HUES6 (cell line): ENCODE results near the gene WRNIP1.
"Not testable (repeated sequence)": the region's sequence is repeated elsewhere in the genome, so short reads cannot be mapped to it uniquely, and the experiment has no call there.

Experiments used
- H3K27ac ChIP-seq: 2 replicates; pipeline ENCODE4 v1.7.0; 2013; ENCODE audit warnings: low read depth, mild to moderate bottlenecking, low read length, inconsistent platforms
- H3K27me3 ChIP-seq: 2 replicates; pipeline ENCODE4 v1.6.1; 2013; ENCODE audit warnings: low read length; ENCODE audit not compliant: control insufficient read depth, insufficient read depth
- H3K36me3 ChIP-seq: 2 replicates; pipeline ENCODE4 v1.6.1; 2013; ENCODE audit warnings: low read length; ENCODE audit not compliant: control insufficient read depth, insufficient read depth
- H3K4me1 ChIP-seq: 2 replicates; pipeline ENCODE4 v1.6.1; 2013; ENCODE audit warnings: low read length; ENCODE audit not compliant: control insufficient read depth, insufficient read depth
- H3K4me3 ChIP-seq: 2 replicates; pipeline ENCODE4 v1.5.1; 2013; ENCODE audit warnings: low read depth, low read length
- H3K9ac ChIP-seq: one replicate; pipeline ENCODE4 v1.6.1; 2013; ENCODE audit warnings: mild to moderate bottlenecking, low read length
- H3K9me3 ChIP-seq: 2 replicates; pipeline ENCODE4 v1.6.1; 2013; ENCODE audit warnings: low read depth, low read length; ENCODE audit not compliant: control insufficient read depth, insufficient read depth

Gene WRNIP1

DNA sequence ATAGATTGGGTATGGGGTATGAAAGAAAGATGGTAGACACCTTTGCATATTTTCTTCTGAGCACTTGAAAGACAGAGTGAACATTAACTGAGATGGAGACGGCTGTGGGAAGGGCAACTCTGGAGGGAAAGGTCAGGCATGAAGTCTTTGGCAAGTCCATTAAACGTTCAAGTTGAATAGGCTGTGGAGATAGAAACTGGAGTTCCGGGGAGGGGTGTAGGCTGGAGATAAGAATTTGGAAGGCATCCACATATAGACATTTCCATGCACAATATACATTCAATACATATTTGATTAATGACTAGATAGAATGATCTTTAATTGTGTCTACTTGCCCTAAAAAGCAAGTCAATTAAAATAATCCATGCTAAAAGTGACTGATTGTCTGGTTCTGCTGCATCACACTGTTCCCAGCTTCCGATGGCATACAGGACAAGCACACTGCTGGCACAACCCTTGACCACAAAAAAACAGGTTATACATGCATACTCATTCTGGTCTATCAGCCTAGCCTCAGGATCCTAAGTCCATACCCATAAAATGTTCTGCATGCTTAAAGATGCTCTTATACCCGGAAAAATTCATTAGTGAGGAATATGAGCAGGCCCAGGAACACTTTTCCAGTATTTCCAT lies 12.6 kb upstream of the WRNIP1 start:
- Histone ChIP-seq H3K9me3 (no peaks in the 10 kb centered on the region), H3K27ac (no peak overlapping the region)

DNA sequence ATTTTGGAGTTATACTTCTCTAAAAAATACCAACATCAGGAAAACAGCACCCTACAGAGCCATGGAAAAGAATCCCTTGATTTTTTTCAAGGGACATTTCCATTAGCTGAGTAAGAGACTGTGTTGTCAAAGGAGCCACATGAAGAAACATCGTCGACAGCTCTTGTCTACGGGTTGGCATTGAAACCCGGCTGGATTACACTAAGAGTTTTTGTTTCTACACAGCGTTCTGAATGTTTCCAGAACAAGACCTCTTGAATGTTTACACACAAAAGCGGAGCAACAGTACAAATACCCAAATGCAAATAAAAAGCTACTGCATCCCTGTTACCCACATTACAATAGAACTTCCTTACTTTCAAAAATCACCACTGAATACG lies 12.1 kb upstream of the WRNIP1 start:
- Histone ChIP-seq H3K36me3 (no peaks in the 10 kb centered on the region), H3K9me3 (no peaks in the 10 kb centered on the region), H3K4me3 (no peak overlapping the region), H3K27ac (no peak overlapping the region), H3K4me1 (no peaks in the 10 kb centered on the region), H3K27me3 (no peaks in the 10 kb centered on the region), H3K9ac (no peak overlapping the region)

More for the DNA sequence above, 12.6 kb upstream of the WRNIP1 start:
- Histone ChIP-seq H3K4me3 (no peak overlapping the region), H3K4me1 (no peaks in the 10 kb centered on the region), H3K36me3 (no peaks in the 10 kb centered on the region), H3K27me3 (no peaks in the 10 kb centered on the region), H3K9ac (no peak overlapping the region)

DNA sequence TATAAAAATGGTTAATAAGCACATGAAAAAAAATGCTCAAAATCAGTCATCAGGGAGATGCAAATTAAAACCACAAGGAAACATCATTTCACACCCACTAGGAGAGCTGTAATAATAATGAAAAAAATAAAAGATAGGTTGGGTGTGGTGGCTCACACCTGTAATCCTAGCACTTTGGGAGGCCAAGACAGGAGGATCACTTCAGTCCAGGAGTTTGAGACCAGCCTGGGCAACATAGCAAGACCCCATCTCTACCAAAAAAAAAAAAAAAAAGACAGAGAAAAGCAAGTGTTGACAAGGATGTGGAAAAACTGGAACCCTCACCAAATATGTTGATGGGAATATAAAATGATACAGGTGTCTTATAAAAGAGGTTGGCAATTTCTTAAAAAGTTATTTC lies 11.4 kb upstream of the WRNIP1 start:
- Histone ChIP-seq H3K27ac (no peak overlapping the region), H3K27me3 (no peaks in the 10 kb centered on the region), H3K4me3 (no peak overlapping the region), H3K4me1 (no peaks in the 10 kb centered on the region), H3K9me3 (no peaks in the 10 kb centered on the region), H3K9ac (no peak overlapping the region), H3K36me3 (no peaks in the 10 kb centered on the region)

DNA sequence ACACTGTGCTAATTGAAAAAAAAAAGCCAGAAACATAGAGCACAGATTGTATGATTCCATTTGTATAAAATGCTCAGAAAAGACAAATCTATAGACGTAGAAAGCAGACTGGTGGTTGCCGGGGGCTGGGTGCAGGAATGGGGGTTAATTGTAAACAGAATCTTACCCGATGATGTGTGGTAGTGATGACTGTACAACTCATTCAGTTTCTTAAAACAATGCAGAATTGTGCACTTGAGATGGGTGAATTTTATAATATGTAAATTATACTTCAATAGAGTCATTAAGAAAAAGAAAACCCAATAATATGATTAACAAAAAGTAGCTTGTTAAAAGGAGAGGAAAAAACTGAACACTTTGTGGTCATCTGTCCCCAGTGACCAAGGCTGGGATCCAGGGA lies 10.8 kb upstream of the WRNIP1 start:
- no peaks in the 10 kb centered on the region for H3K27me3 ChIP-seq
- no peaks in the 10 kb centered on the region for H3K4me1 ChIP-seq
- no peaks in the 10 kb centered on the region for H3K36me3 ChIP-seq
- H3K4me3 ChIP-seq: no peak overlapping the region
- no peaks in the 10 kb centered on the region for H3K9me3 ChIP-seq
- H3K27ac ChIP-seq: no peak overlapping the region
- no peak overlapping the region for H3K9ac ChIP-seq

DNA sequence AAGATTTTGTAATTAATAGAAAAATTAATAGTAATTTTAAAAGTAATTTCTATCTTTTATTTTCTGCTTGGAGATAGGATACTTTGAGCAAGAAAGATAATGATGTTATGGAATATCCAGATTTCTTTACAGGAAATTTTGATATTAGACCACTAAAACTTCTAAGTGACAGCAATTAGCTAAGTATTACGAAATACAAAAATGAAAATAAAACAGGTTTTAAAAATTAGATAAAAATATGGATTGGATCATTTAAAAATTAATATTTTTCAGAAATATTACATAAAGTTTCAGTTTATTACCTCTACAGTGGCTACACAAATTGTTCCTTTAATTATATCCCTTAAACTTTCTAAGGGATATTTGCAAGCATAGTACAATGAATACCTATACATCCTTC lies 10.3 kb upstream of the WRNIP1 start:
- Histone ChIP-seq H3K9me3 (no peaks in the 10 kb centered on the region), H3K36me3 (no peaks in the 10 kb centered on the region), H3K27me3 (no peaks in the 10 kb centered on the region), H3K9ac (no peak overlapping the region), H3K27ac (no peak overlapping the region), H3K4me3 (no peak overlapping the region), H3K4me1 (no peaks in the 10 kb centered on the region)

DNA sequence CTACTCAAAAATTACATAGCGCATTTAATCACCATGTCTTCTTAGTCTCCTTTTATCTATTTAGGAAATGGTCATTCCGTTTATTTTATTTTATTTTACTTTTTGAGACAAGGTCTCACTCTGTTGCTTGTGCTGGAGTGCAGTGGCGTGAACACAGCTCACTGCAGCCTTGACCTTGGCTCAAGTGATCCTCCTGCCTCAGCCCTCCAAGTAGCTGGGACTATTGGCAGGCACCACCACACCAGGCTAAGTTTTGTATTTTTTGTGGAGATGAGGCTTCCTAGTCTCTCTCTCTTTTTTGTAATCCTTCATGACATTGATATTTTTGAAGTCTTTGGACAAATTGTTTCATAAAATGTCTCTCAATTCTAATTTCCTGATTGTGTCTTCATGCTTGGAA lies 9.7 kb upstream of the WRNIP1 start:
- H3K27me3 ChIP-seq: no peaks in the 10 kb centered on the region
- no peak overlapping the region for H3K4me3 ChIP-seq
- no peaks in the 10 kb centered on the region for H3K36me3 ChIP-seq
- no peak overlapping the region for H3K9ac ChIP-seq
- H3K27ac ChIP-seq: no peak overlapping the region
- no peaks in the 10 kb centered on the region for H3K4me1 ChIP-seq
- no peaks in the 10 kb centered on the region for H3K9me3 ChIP-seq

DNA sequence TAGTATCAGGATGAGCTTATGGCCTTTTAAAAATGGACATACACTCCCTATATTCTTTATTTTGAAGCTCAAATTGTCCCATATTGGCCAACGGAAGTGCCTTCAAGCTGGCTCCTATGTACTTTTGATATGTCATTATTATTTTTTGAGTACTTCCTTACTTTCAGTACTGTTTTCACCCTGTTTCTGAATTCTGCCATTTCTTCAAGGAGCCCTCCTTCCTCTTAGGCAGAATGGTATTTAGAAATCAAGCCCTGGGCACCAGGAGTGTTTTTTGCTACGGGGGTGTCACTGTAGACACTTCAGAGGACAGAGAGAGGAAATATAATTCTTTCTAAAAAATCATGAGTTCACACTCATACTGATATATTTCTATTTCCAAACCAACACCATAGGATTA lies 9.0 kb upstream of the WRNIP1 start:
- no peaks in the 10 kb centered on the region for H3K9me3 ChIP-seq
- H3K36me3 ChIP-seq: no peaks in the 10 kb centered on the region
- H3K27me3 ChIP-seq: no peaks in the 10 kb centered on the region
- no peaks in the 10 kb centered on the region for H3K4me1 ChIP-seq
- H3K27ac ChIP-seq: no peak overlapping the region
- H3K4me3 ChIP-seq: no peak overlapping the region
- H3K9ac ChIP-seq: no peak overlapping the region

DNA sequence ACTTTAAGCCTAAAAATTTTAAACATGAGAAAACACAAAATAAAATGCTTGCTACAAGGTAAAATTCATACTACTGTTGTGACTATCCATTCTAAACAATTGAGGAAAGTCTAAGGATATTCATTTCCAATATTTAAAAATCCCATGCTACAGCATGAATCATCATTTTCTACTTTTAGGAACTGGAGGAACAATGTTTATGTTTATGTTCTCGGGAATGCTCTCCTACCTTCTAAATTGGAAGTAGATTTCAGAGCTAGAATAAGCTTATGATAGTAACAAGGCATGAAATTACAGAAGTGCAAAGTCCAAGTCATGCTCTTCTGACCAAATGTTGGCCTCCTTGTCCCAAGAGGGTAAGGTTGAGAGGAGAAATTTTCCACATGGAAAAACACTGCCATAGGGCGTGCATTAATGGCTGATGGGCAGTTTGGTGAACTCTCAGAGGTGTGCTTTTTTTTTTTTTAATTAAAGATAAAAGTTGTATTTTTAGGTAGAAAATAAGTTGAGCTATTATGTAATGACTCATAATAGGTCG lies 8.4 kb upstream of the WRNIP1 start:
- no peak overlapping the region for H3K9ac ChIP-seq
- H3K4me3 ChIP-seq: no peak overlapping the region
- no peak overlapping the region for H3K27ac ChIP-seq
- H3K36me3 ChIP-seq: no peaks in the 10 kb centered on the region
- no peaks in the 10 kb centered on the region for H3K4me1 ChIP-seq
- H3K27me3 ChIP-seq: no peaks in the 10 kb centered on the region
- no peaks in the 10 kb centered on the region for H3K9me3 ChIP-seq

DNA sequence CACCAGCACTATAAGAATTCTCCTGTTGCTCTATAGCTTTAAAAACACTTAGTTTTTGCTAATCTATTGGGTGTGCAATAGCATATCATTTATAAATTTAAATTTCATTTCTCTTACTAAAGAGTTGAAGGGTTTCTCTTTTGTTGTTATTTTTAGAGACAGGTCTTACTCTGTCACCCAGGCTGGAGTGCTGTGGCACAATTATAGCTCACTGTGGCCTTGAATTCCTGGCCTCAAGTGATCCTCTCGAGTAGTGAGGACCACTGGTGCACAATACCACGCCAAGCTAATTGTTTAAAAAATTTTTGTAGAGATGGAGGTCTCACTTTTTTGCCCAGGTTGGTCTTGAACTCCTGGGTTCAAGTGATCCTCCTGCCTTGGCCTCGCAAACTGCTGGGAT lies 6.2 kb upstream of the WRNIP1 start:
- no peaks in the 10 kb centered on the region for H3K36me3 ChIP-seq
- H3K4me1 ChIP-seq: no peaks in the 10 kb centered on the region
- H3K27me3 ChIP-seq: no peaks in the 10 kb centered on the region
- no peak overlapping the region for H3K4me3 ChIP-seq
- H3K9me3 ChIP-seq: no peaks in the 10 kb centered on the region
- H3K9ac ChIP-seq: no peak overlapping the region
- no peak overlapping the region for H3K27ac ChIP-seq

DNA sequence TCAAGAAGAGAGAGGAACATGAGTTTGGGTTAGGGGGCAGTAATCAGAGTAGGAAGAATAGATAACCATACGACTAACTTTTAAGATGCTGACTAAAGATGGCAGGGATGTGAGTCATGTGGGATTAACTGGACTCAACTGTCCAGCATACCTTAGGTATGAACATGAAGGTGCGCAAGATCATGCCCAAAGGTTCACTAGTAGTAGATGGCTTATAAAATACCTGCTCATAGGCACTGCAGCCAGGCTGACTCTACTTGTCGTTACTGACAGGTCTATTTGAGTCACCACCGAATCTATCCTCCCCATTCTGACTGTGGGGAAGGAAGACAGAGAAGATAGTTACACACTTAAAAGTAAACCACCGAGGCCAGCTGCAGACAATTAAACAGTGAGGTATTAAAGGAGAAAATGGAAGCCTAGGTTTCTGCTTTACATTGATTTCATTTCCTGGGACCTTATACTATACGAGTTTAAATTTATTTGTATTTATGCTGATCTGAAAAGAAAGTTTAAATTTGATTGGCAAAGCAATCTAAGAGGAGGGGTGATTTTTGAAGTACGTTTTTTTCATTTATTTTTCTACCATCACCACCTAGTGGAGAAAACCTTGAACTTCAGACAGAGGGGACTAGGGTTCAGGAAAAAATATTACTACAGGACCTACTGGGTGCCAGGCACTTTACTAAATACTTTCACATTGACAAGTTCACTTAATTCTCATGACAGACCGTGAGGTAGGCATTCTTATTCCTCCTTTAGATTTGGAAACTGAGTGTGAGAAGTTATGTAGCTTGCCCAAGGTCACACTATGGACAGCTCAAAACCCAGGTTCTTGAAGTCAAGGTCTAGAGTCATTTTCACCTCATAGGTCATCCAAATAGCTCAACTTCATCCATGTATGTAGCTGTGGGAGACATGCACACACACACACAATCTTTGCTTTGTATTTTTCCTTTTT lies 4.0 kb upstream of the WRNIP1 start:
- Histone ChIP-seq H3K36me3 (no peaks in the 10 kb centered on the region), H3K27ac (no peak overlapping the region)

DNA sequence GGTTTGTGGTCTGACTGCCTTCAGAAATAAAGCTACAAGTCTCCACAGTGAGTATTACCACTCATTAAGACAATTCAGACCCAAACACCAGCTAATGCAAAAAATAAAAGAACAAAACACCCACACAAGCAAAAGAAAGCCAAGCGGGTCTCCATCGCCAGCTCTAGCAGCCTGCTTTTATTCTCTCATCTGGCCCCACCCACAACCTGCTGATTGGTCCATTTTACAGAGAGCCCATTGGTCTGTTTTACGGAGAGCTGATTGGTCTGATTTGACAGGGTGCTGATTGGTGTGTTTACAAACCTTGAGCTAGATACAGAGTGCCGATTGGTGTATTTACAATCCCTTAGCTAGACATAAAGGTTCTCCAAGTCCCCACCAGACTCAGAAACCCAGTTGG lies 2.3 kb upstream of the WRNIP1 start:
- H3K9ac ChIP-seq, H3K36me3 ChIP-seq, H3K4me3 ChIP-seq, H3K27ac ChIP-seq, H3K9me3 ChIP-seq, H3K27me3 ChIP-seq, H3K4me1 ChIP-seq: not testable (repeated sequence)

More for the DNA sequence above, 4.0 kb upstream of the WRNIP1 start:
- Histone ChIP-seq H3K4me3 (no peak overlapping the region), H3K4me1 (no peaks in the 10 kb centered on the region), H3K27me3 (no peaks in the 10 kb centered on the region), H3K9ac (no peak overlapping the region), H3K9me3 (no peaks in the 10 kb centered on the region)
